A673 (cell line): ENCODE results near the gene BTN2A1. TPM values are rescaled to one million over a fixed set of nuclear protein-coding genes. Genes with fewer than 3 reads are reported as not detected.

Experiments
- BruUV-seq: library from RNA; stranded (reverse); fragments of 400-500 nt; replicated peaks from 2 replicates; lab custom pipeline; 2021; lab: Mats Ljungman, UMichigan
- CTCF ChIA-PET: fragments of 300-600 bp; sonication (Branson Sonifier 250); formaldehyde crosslinking; loops from one replicate; lab custom pipeline; 2022; ENCODE audit warnings: antibody characterized with exemption; lab: Charles Lee
- POLR2A ChIA-PET: fragments of 300-600 bp; sonication (Branson Sonifier 250); formaldehyde crosslinking; loops from one replicate; lab custom pipeline; 2022; ENCODE audit warnings: antibody characterized with exemption; ENCODE audit not compliant: low non-redundant PET; lab: Charles Lee
- DNase-seq: peaks from one replicate; pipeline ENCODE4 v3.0.0-alpha.2; 2015; ENCODE audit warnings: low spot score
- H3K27ac ChIP-seq: fragments of 200-600 bp; sonication (generic); 2 replicates; pipeline ENCODE4 v1.5.1; 2016; ENCODE audit warnings: mixed run types, low read depth, mild to moderate bottlenecking, mixed read lengths, antibody characterized with exemption, low read length; ENCODE audit not compliant: poor library complexity, severe bottlenecking
- H3K27me3 ChIP-seq: fragments of 200-600 bp; sonication (generic); replicated peaks from 2 replicates; pipeline ENCODE4 v1.6.1; 2017; ENCODE audit warnings: mixed run types, low read depth, mild to moderate bottlenecking, mixed read lengths, antibody characterized with exemption, low read length; ENCODE audit not compliant: insufficient read depth, poor library complexity
- H3K36me3 ChIP-seq: fragments of 200-600 bp; sonication (generic); 2 replicates; pipeline ENCODE4 v1.6.1; 2016; ENCODE audit warnings: mixed run types, mild to moderate bottlenecking, mixed read lengths, antibody characterized with exemption, low read length; ENCODE audit not compliant: insufficient read depth, poor library complexity, severe bottlenecking
- H3K4me1 ChIP-seq: fragments of 200-600 bp; sonication (generic); 2 replicates; pipeline ENCODE4 v1.6.1; 2017; ENCODE audit warnings: mixed run types, mild to moderate bottlenecking, mixed read lengths, antibody characterized with exemption, low read length; ENCODE audit not compliant: insufficient read depth, poor library complexity, severe bottlenecking
- H3K4me3 ChIP-seq: fragments of 200-600 bp; sonication (generic); 2 replicates; pipeline ENCODE4 v1.5.1; 2016; ENCODE audit warnings: low read depth, mixed run types, mild to moderate bottlenecking, mixed read lengths, low read length; ENCODE audit not compliant: poor library complexity, severe bottlenecking
- H3K9me3 ChIP-seq: fragments of 200-600 bp; sonication (generic); 2 replicates; pipeline ENCODE4 v1.6.1; 2016; ENCODE audit warnings: mixed run types, low read depth, mild to moderate bottlenecking, mixed read lengths, antibody characterized with exemption, low read length; ENCODE audit not compliant: poor library complexity, severe bottlenecking
- EZH2 ChIP-seq: fragments of 200-600 bp; sonication (generic); IDR thresholded peaks from 2 replicates; pipeline ENCODE4 v1.6.1; 2017; ENCODE audit warnings: borderline replicate concordance, low read depth, mild to moderate bottlenecking, mixed read lengths, antibody characterized with exemption, low read length; ENCODE audit not compliant: poor library complexity, severe bottlenecking
- intact Hi-C: fragments of 100-400 bp; cut with micrococcal nuclease; formaldehyde crosslinking; loops from one replicate; pipeline ENCODE4 v1.10.0; 2022; ENCODE audit not compliant: unreplicated experiment
- total RNA-seq: library from RNA; stranded (reverse); gene quantifications from 2 replicates; pipeline ENCODE4 v1.2.3, GENCODE V29; 2021
- TF ChIP-seq, protein P1 (sequence below): fragments of 300-800, 200-600 bp; sonication (generic); conservative IDR thresholded peaks from 2 replicates; pipeline ENCODE4 v1.5.1; 2017; ENCODE audit warnings: low read depth, mild to moderate bottlenecking, antibody characterized with exemption, low read length, moderate library complexity, mixed read lengths

Gene BTN2A1
- total RNA-seq, 1 experiment from 2014 or later: 32.2 TPM

DNA sequence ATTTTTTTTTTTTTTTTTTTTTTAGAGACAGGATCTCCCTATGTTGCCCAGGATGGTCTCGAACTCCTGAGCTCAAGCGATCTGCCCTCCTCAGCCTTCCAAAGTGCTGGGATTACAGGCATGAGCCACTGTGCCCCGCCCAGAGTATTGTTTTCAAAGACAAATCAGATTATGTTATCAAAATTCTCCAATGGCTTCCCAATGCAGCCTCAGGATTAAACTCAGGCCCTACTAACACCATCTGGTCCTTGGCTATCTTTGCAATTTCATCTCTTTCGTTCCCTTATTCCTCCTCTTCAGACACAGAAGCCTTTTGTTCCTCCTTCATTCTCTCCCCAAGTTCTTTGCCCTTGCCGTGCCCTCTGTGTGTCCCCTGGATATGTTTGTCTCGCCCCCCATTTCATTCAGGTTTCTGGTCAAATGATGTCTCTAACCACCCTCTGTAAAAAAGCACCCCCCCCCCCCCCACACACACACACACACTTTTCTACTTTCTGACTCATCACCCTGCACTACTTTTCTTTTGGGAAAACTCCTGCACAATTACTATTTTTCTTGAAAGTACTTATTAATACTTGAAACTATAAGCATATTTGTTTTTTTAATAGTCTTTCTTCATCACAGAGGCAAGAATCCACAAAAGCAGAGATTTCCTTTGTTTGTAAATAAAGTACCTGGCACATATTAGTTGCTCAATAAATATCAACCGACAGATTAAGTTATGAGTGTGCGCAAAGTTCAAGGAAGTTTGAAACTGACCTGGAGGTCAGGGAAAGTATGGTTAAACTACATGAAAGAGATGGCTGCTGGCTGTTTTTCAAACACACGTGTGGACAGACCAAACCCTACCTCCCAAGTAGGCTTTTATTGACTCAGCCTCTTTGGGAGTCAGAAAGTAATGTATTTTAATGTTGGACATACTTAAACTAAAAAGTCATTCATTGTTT, 59.0 kb downstream of the BTN2A1 start:
- no TSS peak for BruUV-seq
- no peak overlapping the region for H3K4me3 ChIP-seq
- no peaks in the 10 kb centered on the region for H3K27me3 ChIP-seq
- intact Hi-C loops: no loop called here
- no peak overlapping the region for H3K27ac ChIP-seq
- no peak for DNase-seq
- no peaks in the 10 kb centered on the region for H3K9me3 ChIP-seq
- ChIA-PET CTCF (no interaction called here), POLR2A (no interaction called here)
- peaks cover 7% of the 10 kb centered on the region for H3K4me1 ChIP-seq
- no peak for TF ChIP-seq EZH2
- TF ChIP-seq, protein P1, sequence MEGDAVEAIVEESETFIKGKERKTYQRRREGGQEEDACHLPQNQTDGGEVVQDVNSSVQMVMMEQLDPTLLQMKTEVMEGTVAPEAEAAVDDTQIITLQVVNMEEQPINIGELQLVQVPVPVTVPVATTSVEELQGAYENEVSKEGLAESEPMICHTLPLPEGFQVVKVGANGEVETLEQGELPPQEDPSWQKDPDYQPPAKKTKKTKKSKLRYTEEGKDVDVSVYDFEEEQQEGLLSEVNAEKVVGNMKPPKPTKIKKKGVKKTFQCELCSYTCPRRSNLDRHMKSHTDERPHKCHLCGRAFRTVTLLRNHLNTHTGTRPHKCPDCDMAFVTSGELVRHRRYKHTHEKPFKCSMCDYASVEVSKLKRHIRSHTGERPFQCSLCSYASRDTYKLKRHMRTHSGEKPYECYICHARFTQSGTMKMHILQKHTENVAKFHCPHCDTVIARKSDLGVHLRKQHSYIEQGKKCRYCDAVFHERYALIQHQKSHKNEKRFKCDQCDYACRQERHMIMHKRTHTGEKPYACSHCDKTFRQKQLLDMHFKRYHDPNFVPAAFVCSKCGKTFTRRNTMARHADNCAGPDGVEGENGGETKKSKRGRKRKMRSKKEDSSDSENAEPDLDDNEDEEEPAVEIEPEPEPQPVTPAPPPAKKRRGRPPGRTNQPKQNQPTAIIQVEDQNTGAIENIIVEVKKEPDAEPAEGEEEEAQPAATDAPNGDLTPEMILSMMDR: no peak
- H3K36me3 ChIP-seq: no peaks in the 10 kb centered on the region

Other genes with a start within 250 kb of the BTN2A1 start
- gene BTN3A2, start 92.8 kb upstream of the BTN2A1 start, total RNA-seq: 19.1 and 23.2 TPM in 2 replicates
- 16.3 and 25.5 TPM in 2 replicates for gene BTN2A2, start 74.8 kb upstream of the BTN2A1 start, total RNA-seq
- 14.2 and 14.8 TPM in 2 replicates for gene BTN3A1, start 55.7 kb upstream of the BTN2A1 start, total RNA-seq
- gene BTN3A3, start 17.5 kb upstream of the BTN2A1 start, total RNA-seq: 12.2 and 12.7 TPM in 2 replicates
- gene BTN1A1, start 42.3 kb downstream of the BTN2A1 start, total RNA-seq: not detected in 2 replicates
- gene HMGN4, start 80.4 kb downstream of the BTN2A1 start, total RNA-seq: 55.9 and 58.6 TPM in 2 replicates
- 17.4 and 18.1 TPM in 2 replicates for gene ABT1, start 139.0 kb downstream of the BTN2A1 start, total RNA-seq
- 18.1 and 21.5 TPM in 2 replicates for gene ZNF322, start 201.8 kb downstream of the BTN2A1 start, total RNA-seq